ENCODE measurements around the gene FRK.

FRK gene

GRCh38 chr6:116078945-116079344, 18.3 kb upstream of the FRK start:
- no peaks in the 10 kb centered on the region for H4K20me1 ChIP-seq (ENCODE audit: insufficient read depth, low read length, poor library complexity, severe bottlenecking)
- no peaks in the 10 kb centered on the region for H3K4me1 ChIP-seq (ENCODE audit: insufficient read depth, low read length, poor library complexity, severe bottlenecking)
- no peak overlapping the region for H3K4me2 ChIP-seq (ENCODE audit: low read depth, low read length, poor library complexity, severe bottlenecking)
- no peaks in the 10 kb centered on the region for H3K27me3 ChIP-seq (ENCODE audit: insufficient read depth, low read length, poor library complexity, severe bottlenecking)
- H3K9ac ChIP-seq (ENCODE audit: low read depth, low read length, poor library complexity, severe bottlenecking), result no peak overlapping the region
- H3K4me3 ChIP-seq (ENCODE audit: low read length, poor library complexity, severe bottlenecking), result no peak overlapping the region
- no peaks in the 10 kb centered on the region for H3K9me3 ChIP-seq (ENCODE audit: insufficient read depth, low read depth, low read length)
- TF ChIP-seq CTCF (conservative IDR thresholded peaks at IDR 0.05; ENCODE audit: low read length) (no peak), EZH2phosphoT487 (IDR thresholded peaks at IDR 0.05; ENCODE audit: borderline replicate concordance) (no peak)
- H3K9me2 ChIP-seq (replicated peaks; ENCODE audit: low read depth, low read length), result no peaks in the 10 kb centered on the region
- H3K36me3 ChIP-seq (ENCODE audit: insufficient read depth, low read length), result no peaks in the 10 kb centered on the region
- H3F3A ChIP-seq (ENCODE audit: low read depth), result no peaks in the 10 kb centered on the region
- no peaks in the 10 kb centered on the region for H3K79me2 ChIP-seq (ENCODE audit: insufficient read depth, low read length)
- H2AFZ ChIP-seq (ENCODE audit: low read length), result no peak overlapping the region

- no peaks in the 10 kb centered on the region for H3K9me2 ChIP-seq (replicated peaks; ENCODE audit: low read depth, low read length)
- no peaks in the 10 kb centered on the region for H3F3A ChIP-seq (ENCODE audit: low read depth)
- no peak overlapping the region for H3K4me3 ChIP-seq (ENCODE audit: low read length, poor library complexity, severe bottlenecking)
- H2AFZ ChIP-seq (ENCODE audit: low read length), result no peak overlapping the region
- H3K4me2 ChIP-seq (ENCODE audit: low read depth, low read length, poor library complexity, severe bottlenecking), result no peak overlapping the region
- H3K27me3 ChIP-seq (ENCODE audit: insufficient read depth, low read length, poor library complexity, severe bottlenecking), result no peaks in the 10 kb centered on the region
- no peaks in the 10 kb centered on the region for H3K9me3 ChIP-seq (ENCODE audit: insufficient read depth, low read depth, low read length)
- H3K36me3 ChIP-seq (ENCODE audit: insufficient read depth, low read length), result no peaks in the 10 kb centered on the region
- no peaks in the 10 kb centered on the region for H3K4me1 ChIP-seq (ENCODE audit: insufficient read depth, low read length, poor library complexity, severe bottlenecking)
- TF ChIP-seq EZH2phosphoT487 (IDR thresholded peaks at IDR 0.05; ENCODE audit: borderline replicate concordance) (no peak), CTCF (conservative IDR thresholded peaks at IDR 0.05; ENCODE audit: low read length) (peak; percentile 31)
- H4K20me1 ChIP-seq (ENCODE audit: insufficient read depth, low read length, poor library complexity, severe bottlenecking), result no peaks in the 10 kb centered on the region
- no peak overlapping the region for H3K9ac ChIP-seq (ENCODE audit: low read depth, low read length, poor library complexity, severe bottlenecking)
- H3K79me2 ChIP-seq (ENCODE audit: insufficient read depth, low read length), result no peaks in the 10 kb centered on the region
These were observed 17.8 kb upstream of the FRK start for GRCh38 chr6:116078522-116078921.

GRCh38 chr6:116074732-116075390, 14.2 kb upstream of the FRK start:
- no peaks in the 10 kb centered on the region for H3K79me2 ChIP-seq (ENCODE audit: insufficient read depth, low read length)
- H3K9me3 ChIP-seq (ENCODE audit: insufficient read depth, low read depth, low read length), result no peaks in the 10 kb centered on the region
- no peaks in the 10 kb centered on the region for H3K27me3 ChIP-seq (ENCODE audit: insufficient read depth, low read length, poor library complexity, severe bottlenecking)
- H3F3A ChIP-seq (ENCODE audit: low read depth), result no peaks in the 10 kb centered on the region
- H4K20me1 ChIP-seq (ENCODE audit: insufficient read depth, low read length, poor library complexity, severe bottlenecking), result no peaks in the 10 kb centered on the region
- TF ChIP-seq EZH2phosphoT487 (IDR thresholded peaks at IDR 0.05; ENCODE audit: borderline replicate concordance), result no peak
- no peak for TF ChIP-seq CTCF (conservative IDR thresholded peaks at IDR 0.05; ENCODE audit: low read length)
- H3K4me2 ChIP-seq (ENCODE audit: low read depth, low read length, poor library complexity, severe bottlenecking), result no peak overlapping the region
- H3K9ac ChIP-seq (ENCODE audit: low read depth, low read length, poor library complexity, severe bottlenecking), result no peak overlapping the region
- H2AFZ ChIP-seq (ENCODE audit: low read length), result no peak overlapping the region
- H3K9me2 ChIP-seq (replicated peaks; ENCODE audit: low read depth, low read length), result no peaks in the 10 kb centered on the region
- H3K4me3 ChIP-seq (ENCODE audit: low read length, poor library complexity, severe bottlenecking), result no peak overlapping the region
- H3K36me3 ChIP-seq (ENCODE audit: insufficient read depth, low read length), result no peaks in the 10 kb centered on the region
- no peaks in the 10 kb centered on the region for H3K4me1 ChIP-seq (ENCODE audit: insufficient read depth, low read length, poor library complexity, severe bottlenecking)

Measured in Loucy (cell line).